Activated T-helper 17 cell treated with anti-CD3 and anti-CD28 coated beads, Interleukin-2, amount 50 U/mL, for 72 hours (primary cell): ENCODE results near the gene NUP155. TPM values are rescaled to one million over a fixed set of nuclear protein-coding genes. Genes with fewer than 3 reads are reported as not detected.
A peak's percentile ranks its signal among the peaks of the same experiment; 100 is the strongest.
"Not testable (repeated sequence)": the region's sequence is repeated elsewhere in the genome, so short reads cannot be mapped to it uniquely, and the experiment has no call there.

Experiments
- ATAC-seq: fragments of 150-1000 bp; cut with Tn5 transposase; replicated peaks from 2 replicates; pipeline ENCODE4 v1.10.0; 2021; ENCODE audit warnings: mild to moderate bottlenecking, moderate library complexity
- H3K27ac Mint-ChIP-seq: one replicate; pipeline ENCODE4 v1.8.0; 2022; ENCODE audit warnings: mixed read lengths
- H3K27me3 Mint-ChIP-seq: one replicate; pipeline ENCODE4 v1.8.0; 2022; ENCODE audit warnings: mixed read lengths
- H3K36me3 Mint-ChIP-seq: one replicate; pipeline ENCODE4 v1.8.0; 2022; ENCODE audit warnings: low read depth, mild to moderate bottlenecking, mixed read lengths
- H3K4me1 Mint-ChIP-seq: one replicate; pipeline ENCODE4 v1.8.0; 2022; ENCODE audit warnings: mixed read lengths
- H3K4me3 Mint-ChIP-seq: one replicate; pipeline ENCODE4 v1.8.0; 2022; ENCODE audit warnings: mild to moderate bottlenecking, mixed read lengths
- H3K9me3 Mint-ChIP-seq: one replicate; pipeline ENCODE4 v1.8.0; 2022; ENCODE audit warnings: mixed read lengths
- total RNA-seq, 2 donors: library from RNA; stranded (reverse); gene quantifications; one replicate each; pipeline ENCODE4 v1.2.3, GENCODE V29; 2022

NUP155 gene
- total RNA-seq, 2 donors from 2014 or later = 54.6 to 84.5 TPM

DNA sequence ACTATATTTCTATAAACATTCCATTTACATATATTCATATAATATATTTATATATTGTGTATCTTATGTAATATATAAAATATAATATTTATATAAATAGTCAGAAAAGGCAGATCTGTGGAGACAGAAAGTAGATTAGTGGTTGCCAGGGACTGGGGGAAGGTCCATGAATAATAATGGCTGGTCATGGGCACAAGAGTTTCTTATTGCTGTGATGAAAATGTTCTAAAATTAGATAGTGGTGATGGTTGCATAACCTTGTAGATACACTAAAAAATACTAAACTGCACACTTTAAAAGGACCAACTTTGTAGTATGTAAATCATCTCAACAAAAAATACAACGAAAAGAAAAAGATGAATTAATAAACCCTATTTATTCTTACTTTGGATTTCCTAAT lies 47.3 kb downstream of the NUP155 start:
- Mint-ChIP-seq H3K9me3 (no peaks in the 10 kb centered on the region), H3K4me3 (no peak overlapping the region), H3K36me3 (peaks cover 100% of the 10 kb centered on the region), H3K4me1 (no peaks in the 10 kb centered on the region), H3K27me3 (no peaks in the 10 kb centered on the region), H3K27ac (no peak overlapping the region)
- ATAC-seq = no peak

DNA sequence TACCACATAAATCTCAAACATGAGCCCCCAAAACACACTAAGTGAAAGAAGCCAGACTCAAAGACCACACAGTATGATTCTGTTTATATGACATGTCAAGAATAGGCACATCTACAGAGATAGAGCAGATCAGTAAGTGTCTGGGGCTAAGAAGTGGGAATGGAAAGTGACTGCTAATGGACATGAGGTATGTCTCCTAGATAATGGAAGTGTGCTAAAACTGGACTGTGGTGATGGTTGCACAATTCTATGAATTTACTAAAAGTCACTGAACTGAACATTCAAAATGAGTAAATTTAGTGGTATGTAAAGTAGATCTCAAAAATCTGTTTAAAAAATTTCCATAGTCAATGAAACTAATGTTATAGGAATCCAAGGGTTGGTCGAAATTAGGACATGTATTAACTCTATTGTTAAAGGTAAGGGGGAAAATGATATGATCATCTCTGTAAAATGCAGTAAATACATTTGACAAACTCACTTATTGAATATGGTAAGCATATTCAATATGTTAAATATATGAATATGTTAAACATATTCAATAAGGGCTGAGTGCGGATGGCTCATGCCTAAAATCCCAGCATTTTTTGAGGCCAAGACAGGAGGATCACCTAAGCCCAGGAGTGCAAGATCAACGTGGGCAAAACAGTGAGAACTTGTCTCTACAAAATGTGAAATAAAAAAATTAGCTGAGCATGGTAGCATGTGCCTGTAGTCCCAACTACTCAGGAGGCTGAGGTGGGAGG lies 51.7 kb downstream of the NUP155 start:
- no peak overlapping the region for H3K4me3 Mint-ChIP-seq
- peaks cover 100% of the 10 kb centered on the region for H3K36me3 Mint-ChIP-seq

DNA sequence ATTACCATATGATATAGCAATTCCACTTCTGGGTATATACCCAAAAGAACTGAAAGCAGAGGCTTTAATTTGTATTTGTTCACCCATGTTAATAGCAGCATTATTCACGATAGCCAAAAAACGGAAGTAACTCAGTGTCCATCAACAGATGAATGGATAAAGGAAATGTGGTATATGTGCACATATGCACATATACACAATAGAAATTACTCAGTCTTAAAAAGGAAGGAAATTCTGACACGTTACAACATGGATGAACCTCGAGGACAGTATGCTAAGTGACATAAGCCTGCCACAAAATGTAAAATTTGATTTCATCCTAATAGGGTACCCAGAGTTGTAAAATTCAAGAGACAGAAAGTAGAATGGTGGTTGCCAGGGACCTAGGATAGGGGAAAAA lies 54.9 kb downstream of the NUP155 start:
- H3K27ac Mint-ChIP-seq = no peak overlapping the region
- no peaks in the 10 kb centered on the region for H3K9me3 Mint-ChIP-seq
- no peaks in the 10 kb centered on the region for H3K4me1 Mint-ChIP-seq
- H3K27me3 Mint-ChIP-seq = no peaks in the 10 kb centered on the region
- H3K36me3 Mint-ChIP-seq = peaks cover 100% of the 10 kb centered on the region
- ATAC-seq = no peak
- H3K4me3 Mint-ChIP-seq = no peak overlapping the region

More for the DNA sequence above, 51.7 kb downstream of the NUP155 start:
- Mint-ChIP-seq H3K4me1 (no peaks in the 10 kb centered on the region), H3K9me3 (no peaks in the 10 kb centered on the region), H3K27ac (no peak overlapping the region), H3K27me3 (no peaks in the 10 kb centered on the region)
- no peak for ATAC-seq

DNA sequence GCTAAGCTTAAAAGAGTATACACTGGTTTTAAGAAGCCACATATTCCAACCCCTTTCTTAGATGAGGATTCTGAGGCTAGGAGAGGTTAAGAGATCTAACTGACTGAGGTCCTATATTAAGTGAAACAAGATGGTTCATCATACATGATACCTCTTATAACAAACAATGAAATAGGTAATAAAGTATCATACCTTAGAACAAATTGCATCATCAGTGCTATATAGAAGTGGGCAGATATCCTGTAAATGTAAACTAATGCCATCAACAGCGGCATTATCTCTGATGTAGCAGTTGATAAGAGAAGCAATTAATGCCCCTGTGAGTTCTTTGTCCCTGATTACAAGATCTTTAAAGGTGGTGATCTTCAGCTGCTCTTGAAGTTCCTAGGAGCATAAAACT lies 60.5 kb downstream of the NUP155 start:
- Mint-ChIP-seq H3K9me3 (no peaks in the 10 kb centered on the region), H3K4me1 (no peaks in the 10 kb centered on the region), H3K36me3 (peaks cover 97% of the 10 kb centered on the region), H3K4me3 (no peak overlapping the region), H3K27ac (no peak overlapping the region), H3K27me3 (no peaks in the 10 kb centered on the region)
- no peak for ATAC-seq

DNA sequence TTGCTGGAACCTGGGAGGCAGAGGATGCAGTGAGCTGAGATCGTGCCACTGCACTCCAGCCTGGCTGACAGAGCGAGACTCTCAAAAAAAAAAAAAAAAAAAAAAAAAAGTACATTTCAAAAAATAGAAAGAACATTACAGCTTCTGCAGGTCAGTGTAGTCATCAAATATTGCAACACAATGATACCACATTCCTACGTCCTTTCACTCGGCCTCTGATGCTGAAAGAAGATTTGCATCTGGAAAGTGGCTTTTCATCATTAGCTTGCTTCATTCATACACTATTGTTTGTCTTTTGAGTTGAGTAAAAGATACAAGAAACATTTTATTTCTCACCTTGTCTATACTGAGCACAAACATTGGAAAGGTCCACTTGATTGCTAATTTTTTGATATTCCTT lies 62.1 kb downstream of the NUP155 start:
- peaks cover 97% of the 10 kb centered on the region for H3K36me3 Mint-ChIP-seq
- H3K27ac Mint-ChIP-seq = no peak overlapping the region
- no peak for ATAC-seq
- no peaks in the 10 kb centered on the region for H3K9me3 Mint-ChIP-seq
- no peaks in the 10 kb centered on the region for H3K27me3 Mint-ChIP-seq
- H3K4me1 Mint-ChIP-seq = no peaks in the 10 kb centered on the region
- H3K4me3 Mint-ChIP-seq = no peak overlapping the region

DNA sequence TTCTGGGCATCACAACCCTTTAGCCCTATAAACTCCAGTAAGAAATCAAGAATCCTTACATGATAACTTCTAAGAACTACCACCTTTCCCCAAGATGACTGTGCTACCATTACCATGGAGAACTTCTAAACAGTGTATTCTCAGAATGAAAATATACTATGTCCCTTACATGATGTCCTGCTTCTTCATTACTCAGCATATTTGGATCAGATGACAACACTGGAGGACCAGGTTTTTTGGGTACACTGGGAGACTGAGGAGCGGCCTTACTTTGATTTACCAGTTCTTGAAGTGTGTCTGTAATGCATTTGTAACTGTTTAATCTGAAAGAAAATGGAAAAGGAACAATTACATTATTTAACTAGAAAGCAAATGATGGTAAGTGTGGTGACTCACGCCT lies 66.0 kb downstream of the NUP155 start:
- Mint-ChIP-seq H3K27ac (no peak overlapping the region), H3K4me1 (no peaks in the 10 kb centered on the region), H3K9me3 (no peaks in the 10 kb centered on the region), H3K36me3 (peaks cover 97% of the 10 kb centered on the region), H3K4me3 (no peak overlapping the region), H3K27me3 (no peaks in the 10 kb centered on the region)
- no peak for ATAC-seq

DNA sequence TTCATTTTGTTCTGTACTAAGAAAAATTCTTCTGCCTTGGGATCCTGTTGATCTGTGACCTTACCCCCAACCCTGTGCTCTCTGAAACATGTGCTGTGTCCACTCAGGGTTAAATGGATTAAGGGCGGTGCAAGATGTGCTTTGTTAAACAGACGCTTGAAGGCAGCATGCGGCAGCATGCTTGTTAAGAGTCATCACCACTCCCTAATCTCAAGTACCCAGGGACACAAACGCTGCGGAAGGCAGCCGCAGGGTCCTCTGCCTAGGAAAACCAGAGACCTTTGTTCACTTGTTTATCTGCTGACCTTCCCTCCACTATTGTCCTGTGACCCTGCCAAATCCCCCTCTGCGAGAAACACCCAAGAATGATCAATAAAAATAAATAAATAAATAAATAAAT lies 74.6 kb downstream of the NUP155 start:
- ATAC-seq, H3K4me1 Mint-ChIP-seq, H3K27ac Mint-ChIP-seq, H3K4me3 Mint-ChIP-seq, H3K9me3 Mint-ChIP-seq, H3K27me3 Mint-ChIP-seq: not testable (repeated sequence)
- H3K36me3 Mint-ChIP-seq = peaks cover 86% of the 10 kb centered on the region

DNA sequence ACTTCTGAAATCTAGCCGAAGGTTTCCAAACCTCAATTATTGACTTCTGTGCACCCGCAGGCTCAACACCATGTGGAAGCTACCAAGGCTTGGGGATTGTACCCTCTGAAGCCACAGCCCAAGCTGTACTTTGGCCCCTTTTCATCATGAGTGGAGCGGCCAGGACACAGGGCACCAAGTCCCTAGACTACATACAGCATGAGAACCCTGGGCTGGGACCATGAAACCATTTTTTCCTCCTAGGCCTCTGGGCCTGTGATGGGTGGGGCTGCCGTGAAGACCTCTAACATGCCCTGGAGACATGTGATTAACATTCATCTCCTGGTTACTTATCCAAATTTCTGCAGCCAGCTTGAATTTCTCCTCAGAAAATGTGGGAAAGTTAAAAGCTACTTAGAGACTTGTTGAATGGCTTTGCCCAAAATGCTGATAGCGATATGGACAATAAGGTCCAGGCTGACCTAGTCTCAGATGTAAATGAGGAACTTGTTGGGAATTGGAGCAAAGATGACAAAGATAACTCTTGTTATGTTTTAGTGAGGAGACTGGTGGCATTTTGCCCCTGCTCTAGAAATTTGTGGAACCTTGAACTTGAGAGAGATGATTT lies 87.6 kb downstream of the NUP155 start:
- no peak overlapping the region for H3K4me3 Mint-ChIP-seq
- no peak overlapping the region for H3K27ac Mint-ChIP-seq
- peaks cover 7% of the 10 kb centered on the region for H3K27me3 Mint-ChIP-seq
- H3K4me1 Mint-ChIP-seq = no peaks in the 10 kb centered on the region
- ATAC-seq = no peak
- H3K9me3 Mint-ChIP-seq = peaks cover 14% of the 10 kb centered on the region
- H3K36me3 Mint-ChIP-seq = peaks cover 1% of the 10 kb centered on the region

DNA sequence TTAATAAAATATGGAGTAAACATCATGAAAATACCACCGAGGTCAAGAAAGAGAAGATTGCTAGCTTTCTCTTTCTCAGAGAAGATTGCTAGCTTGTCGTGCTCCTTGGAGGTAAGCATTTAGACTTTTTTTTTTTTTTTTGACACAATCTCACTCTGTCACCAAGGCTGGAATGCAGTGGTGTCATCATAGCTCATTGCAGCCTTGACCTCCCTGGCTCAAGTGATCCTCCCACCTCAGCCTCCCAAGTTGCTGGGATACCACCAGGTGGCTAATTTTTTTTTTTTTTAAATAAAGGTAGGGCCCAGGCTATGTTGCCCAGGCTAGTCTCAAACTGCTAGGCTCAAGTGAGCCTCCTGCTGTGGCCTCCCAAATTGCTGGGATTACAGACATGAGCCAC lies 95.4 kb downstream of the NUP155 start:
- Mint-ChIP-seq H3K4me1 (no peaks in the 10 kb centered on the region), H3K36me3 (no peaks in the 10 kb centered on the region), H3K27me3 (no peaks in the 10 kb centered on the region), H3K27ac (no peak overlapping the region), H3K4me3 (no peak overlapping the region), H3K9me3 (peaks cover 14% of the 10 kb centered on the region)
- no peak for ATAC-seq

DNA sequence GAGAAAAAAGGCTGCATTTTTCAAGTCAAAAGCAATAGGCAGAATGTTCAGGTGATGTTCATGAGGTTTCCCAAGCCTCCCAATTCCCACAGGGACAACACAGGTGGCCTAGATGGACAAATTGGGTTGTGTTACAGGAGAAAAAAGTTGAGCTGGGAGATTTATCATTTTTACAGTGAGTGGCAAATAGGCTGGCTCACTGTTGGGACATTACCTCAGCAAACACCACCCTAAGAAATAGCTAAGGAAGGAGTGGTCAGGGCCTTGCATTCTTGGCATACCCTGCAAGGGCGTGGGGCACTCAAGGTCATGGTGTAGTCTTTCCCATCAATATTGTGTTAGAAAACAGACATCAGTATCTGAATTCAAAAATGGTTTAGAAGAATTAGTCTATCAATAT lies 98.4 kb downstream of the NUP155 start:
- Mint-ChIP-seq H3K9me3 (peaks cover 12% of the 10 kb centered on the region), H3K27me3 (no peaks in the 10 kb centered on the region), H3K4me3 (no peak overlapping the region), H3K36me3 (no peaks in the 10 kb centered on the region), H3K27ac (no peak overlapping the region), H3K4me1 (no peaks in the 10 kb centered on the region)
- ATAC-seq = no peak

DNA sequence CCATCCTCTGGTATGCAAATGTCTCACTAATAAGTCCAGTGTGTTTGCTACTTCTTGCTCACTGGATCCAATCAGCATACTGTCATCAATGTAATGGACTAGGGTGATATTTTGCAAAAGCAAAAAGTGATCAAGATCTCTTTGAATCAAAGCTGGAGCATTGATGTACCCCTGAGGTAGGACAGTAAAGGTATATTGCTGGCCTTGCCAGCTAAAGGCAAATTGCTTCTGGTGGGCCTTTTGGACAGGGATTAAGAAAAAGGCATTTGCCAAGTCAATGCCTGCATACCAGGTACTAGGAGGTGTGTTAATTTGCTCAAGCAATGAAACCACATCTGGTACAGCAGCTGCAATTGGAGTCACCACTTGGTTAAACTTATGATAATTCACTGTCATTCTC lies 102.8 kb downstream of the NUP155 start:
- not testable (repeated sequence) for H3K36me3 Mint-ChIP-seq, ATAC-seq, H3K27ac Mint-ChIP-seq, H3K4me1 Mint-ChIP-seq, H3K4me3 Mint-ChIP-seq, H3K27me3 Mint-ChIP-seq
- H3K9me3 Mint-ChIP-seq = peaks cover 12% of the 10 kb centered on the region

DNA sequence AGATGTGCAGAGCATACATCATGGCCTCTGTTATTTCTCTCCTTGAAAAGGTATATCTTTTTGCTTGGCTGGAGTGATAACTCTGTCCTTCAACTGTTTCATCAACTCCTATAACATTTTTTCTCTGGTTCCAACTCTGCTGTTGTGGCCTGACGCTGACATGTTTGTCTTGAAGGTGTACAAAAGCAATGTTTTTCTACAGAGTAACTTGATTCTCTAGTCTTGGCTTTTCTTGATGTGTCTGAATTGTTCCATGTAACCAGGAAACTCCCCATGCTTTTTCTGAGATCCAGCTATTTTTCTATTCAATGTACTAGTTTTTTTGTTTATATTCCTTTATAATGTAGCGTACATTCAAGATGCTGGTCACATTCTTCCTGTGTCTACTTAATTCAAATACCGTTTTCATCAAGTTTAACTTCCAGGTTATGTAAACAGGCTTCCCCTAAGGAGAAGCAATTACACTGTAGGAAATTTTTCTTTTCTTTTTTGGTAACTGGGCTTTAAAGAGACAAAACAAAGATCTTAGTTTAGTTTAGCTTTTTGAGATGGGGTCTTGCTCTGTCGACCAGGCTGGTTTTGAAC lies 115.0 kb downstream of the NUP155 start:
- ATAC-seq = no peak
- no peak overlapping the region for H3K4me3 Mint-ChIP-seq
- no peaks in the 10 kb centered on the region for H3K4me1 Mint-ChIP-seq
- no peak overlapping the region for H3K27ac Mint-ChIP-seq
- H3K9me3 Mint-ChIP-seq = no peaks in the 10 kb centered on the region
- no peaks in the 10 kb centered on the region for H3K27me3 Mint-ChIP-seq
- H3K36me3 Mint-ChIP-seq = no peaks in the 10 kb centered on the region

DNA sequence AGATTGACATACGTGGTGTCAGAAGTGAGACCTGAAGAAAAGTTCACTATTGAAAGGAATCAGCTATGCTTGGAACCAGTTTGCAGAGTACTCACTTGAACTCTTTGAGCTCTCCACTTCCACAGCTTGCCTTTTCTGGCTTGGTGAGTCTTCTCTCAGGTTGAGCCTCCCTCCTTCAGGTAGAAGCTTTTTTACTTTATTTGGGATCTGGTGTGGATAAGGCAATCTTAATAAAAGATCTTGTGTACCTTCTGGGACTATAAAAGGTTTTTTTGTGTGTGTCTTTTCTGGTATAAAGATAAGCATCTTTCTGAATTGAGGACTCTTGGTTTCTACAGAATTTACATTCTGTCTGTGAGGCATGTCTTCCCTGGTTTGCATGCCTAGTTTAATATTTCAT lies 116.3 kb downstream of the NUP155 start:
- no peak for ATAC-seq
- Mint-ChIP-seq H3K27me3 (no peaks in the 10 kb centered on the region), H3K4me3 (no peak overlapping the region), H3K36me3 (no peaks in the 10 kb centered on the region), H3K27ac (no peak overlapping the region), H3K4me1 (peaks cover 8% of the 10 kb centered on the region), H3K9me3 (no peaks in the 10 kb centered on the region)

DNA sequence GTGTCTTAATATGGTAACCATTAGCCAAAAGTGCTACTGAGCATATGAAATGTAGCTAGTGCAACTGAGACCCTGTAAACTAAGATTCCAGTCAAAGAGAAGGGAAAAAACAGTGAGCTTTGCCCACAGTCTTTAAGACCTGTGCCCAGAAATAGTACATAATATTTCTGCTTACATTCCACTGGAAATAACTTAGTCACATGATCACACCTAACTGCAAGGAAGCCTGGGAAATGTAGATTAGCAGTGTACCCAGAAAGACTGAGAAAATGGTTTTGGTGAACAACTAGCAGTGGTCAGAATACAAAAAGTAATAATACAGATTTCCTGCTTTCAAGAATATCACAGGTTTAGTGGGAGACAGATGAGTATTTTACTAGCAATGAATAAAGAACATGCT lies 119.2 kb downstream of the NUP155 start:
- Mint-ChIP-seq H3K9me3 (no peaks in the 10 kb centered on the region), H3K4me3 (no peak overlapping the region), H3K36me3 (no peaks in the 10 kb centered on the region), H3K27me3 (no peaks in the 10 kb centered on the region), H3K27ac (no peak overlapping the region), H3K4me1 (peaks cover 10% of the 10 kb centered on the region)
- ATAC-seq = no peak

DNA sequence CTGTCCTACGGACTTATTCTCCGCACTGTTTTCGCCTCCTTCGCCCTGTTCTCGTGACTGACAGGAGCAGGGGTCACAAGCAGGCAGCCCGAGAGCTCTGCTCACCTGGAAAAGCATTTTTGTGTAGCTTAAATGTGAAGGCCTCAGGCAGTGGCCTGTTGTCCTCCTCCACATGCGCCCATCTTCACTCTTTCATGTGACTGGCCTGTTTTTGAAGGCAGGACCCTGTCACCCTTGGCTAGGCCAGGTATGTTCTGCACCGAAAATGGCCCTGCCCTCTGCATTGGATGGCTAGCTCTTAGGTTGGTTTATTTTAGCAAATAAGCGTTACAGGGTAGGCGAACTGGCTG lies 121.1 kb downstream of the NUP155 start:
- no peak for ATAC-seq
- Mint-ChIP-seq H3K27ac (peak overlapping the region; percentile 92), H3K4me3 (peak overlapping the region; percentile 86), H3K36me3 (no peaks in the 10 kb centered on the region), H3K4me1 (peaks cover 10% of the 10 kb centered on the region), H3K9me3 (no peaks in the 10 kb centered on the region), H3K27me3 (no peaks in the 10 kb centered on the region)
